Endothelial cell of umbilical vein (primary cell): Measurements from ENCODE around the gene THOC5.
"Not testable (repeated sequence)": the region's sequence is repeated elsewhere in the genome, so short reads cannot be mapped to it uniquely, and the experiment has no call there.

Experiments
- CTCF ChIP-seq, 2 donors: IDR thresholded peaks; 1 replicate in 1 of 2; 2 replicates in 1 of 2; pipeline ENCODE4 v1.5.1; 2011; ENCODE audit warnings: low read length in 2 of 2, mild to moderate bottlenecking in 2 of 2, moderate library complexity in 2 of 2, control low read depth in 1 of 2, inconsistent platforms in 1 of 2, low read depth in 1 of 2; ENCODE audit not compliant: insufficient read depth in 1 of 2; ENCODE audit errors: extremely low read depth in 1 of 2
- MAX ChIP-seq: IDR thresholded peaks from 2 replicates; pipeline ENCODE4 v1.6.1; 2011; ENCODE audit not compliant: insufficient read depth, insufficient read length
- POLR2A ChIP-seq: IDR thresholded peaks from 2 replicates; pipeline ENCODE4 v1.6.1; 2012; ENCODE audit warnings: low read depth, mild to moderate bottlenecking, control low read depth, low read length
- POLR2AphosphoS5 ChIP-seq: IDR thresholded peaks from 2 replicates; pipeline ENCODE4 v1.6.1; 2012; ENCODE audit warnings: low read depth, mild to moderate bottlenecking, control low read depth, low read length, moderate library complexity; ENCODE audit not compliant: insufficient read depth

- not testable (repeated sequence) for TF ChIP-seq MAX; POLR2AphosphoS5; CTCF (IDR thresholded peaks at IDR 0.05; ENCODE audit: extremely low read depth in 1 of 2, insufficient read depth in 1 of 2, low read depth in 1 of 2, low read length in 2 of 2); POLR2A
These were observed 1.2 kb downstream of the THOC5 start for GRCh38 chr22:29552357-29552756.
